Stimulated activated CD8-positive, alpha-beta memory T cell treated with anti-CD3 and anti-CD28 coated beads, Interleukin-4, amount 100 ng/mL, for 1 hour (primary cell): ENCODE data around the gene CRB3.

Experiments
- DNase-seq, 2 donors: peaks; one replicate each; pipeline ENCODE4 v3.0.0-alpha.2; 2020; ENCODE audit warnings: low read depth in 2 of 2, low spot score in 1 of 2

Gene CRB3

GRCh38 chr19:6465663-6466062 lies 1.6 kb downstream of the CRB3 start:
- no peak for DNase-seq

GRCh38 chr19:6466526-6467248 lies 2.6 kb downstream of the CRB3 start:
- no peak for DNase-seq

GRCh38 chr19:6467384-6467783 lies 3.3 kb downstream of the CRB3 start:
- no peak for DNase-seq

- DNase-seq: no peak
Observed at GRCh38 chr19:6470173-6470572, 6.1 kb downstream of the CRB3 start.

- no peak for DNase-seq
Observed at GRCh38 chr19:6471076-6471475, 7.0 kb downstream of the CRB3 start.

GRCh38 chr19:6472713-6473112 lies 8.6 kb downstream of the CRB3 start:
- no peak for DNase-seq

- no peak for DNase-seq
Observed at GRCh38 chr19:6473647-6474046, 9.6 kb downstream of the CRB3 start.

- no peak for DNase-seq
Observed at GRCh38 chr19:6475321-6476108, 11.4 kb downstream of the CRB3 start.

- peak in 1 of 2 donors; percentile 36 for DNase-seq
Observed at GRCh38 chr19:6476155-6476895, 12.3 kb downstream of the CRB3 start.

- DNase-seq: no peak
Observed at GRCh38 chr19:6476896-6477431, 12.9 kb downstream of the CRB3 start.

- no peak for DNase-seq
Observed at GRCh38 chr19:6478815-6479214, 14.7 kb downstream of the CRB3 start.

GRCh38 chr19:6479836-6480398 lies 15.8 kb downstream of the CRB3 start:
- DNase-seq: no peak

- no peak for DNase-seq
Observed at GRCh38 chr19:6480848-6481415, 16.9 kb downstream of the CRB3 start.

GRCh38 chr19:6481541-6482342 lies 17.7 kb downstream of the CRB3 start, which contains the start of gene DENND1C:
Gene DENND1C (minus strand): TSS chr19:6481787. CDS start chr19:6481695, 92 bp downstream.
- DNase-seq: peak in 1 of 2 donors; percentile 41

GRCh38 chr19:6482343-6482686 lies 18.2 kb downstream of the CRB3 start:
- no peak for DNase-seq

GRCh38 chr19:6483235-6483634 lies 19.2 kb downstream of the CRB3 start:
- DNase-seq: no peak

- DNase-seq: no peak
Observed at GRCh38 chr19:6484230-6484629, 20.2 kb downstream of the CRB3 start.

- no peak for DNase-seq
Observed at GRCh38 chr19:6484831-6485230, 20.8 kb downstream of the CRB3 start.

- no peak for DNase-seq
Observed at GRCh38 chr19:6489278-6490061, 25.4 kb downstream of the CRB3 start.
